Common myeloid progenitor, CD34-positive (primary cell): ENCODE results near the gene CARD14.
A peak's percentile ranks its signal among the peaks of the same experiment; 100 is the strongest.

Experiments
- CTCF ChIA-PET: fragments of 350-600 bp; sonication (Branson Sonifier 250); formaldehyde crosslinking; loops from one replicate; lab custom pipeline; 2021; ENCODE audit warnings: antibody characterized with exemption; lab: Charles Lee
- POLR2A ChIA-PET: fragments of 350-600 bp; sonication (Branson Sonifier 250); formaldehyde crosslinking; loops from one replicate; lab custom pipeline; 2021; ENCODE audit warnings: antibody characterized with exemption; lab: Charles Lee
- DNase-seq, 3 donors: peaks; one replicate each; pipeline versions ENCODE4 v3.0.0 to v3.0.0-alpha.2; 2013
- H3K27ac ChIP-seq, 2 experiments: 1 replicate in 1 of 2; 2 replicates in 1 of 2; pipeline ENCODE4 v1.7.0; 2013; ENCODE audit warnings: inconsistent platforms in 2 of 2, low read length in 2 of 2, mild to moderate bottlenecking in 2 of 2, low read depth in 1 of 2, moderate library complexity in 1 of 2; ENCODE audit not compliant: severe bottlenecking in 2 of 2, insufficient read depth in 1 of 2, poor library complexity in 1 of 2
- H3K27me3 ChIP-seq, 5 experiments: replicated peaks in 2 of 5; 1 replicate in 3 of 5; 2 replicates in 2 of 5; pipeline versions ENCODE4 v1.6.1 to v1.7.0; 2013; ENCODE audit warnings: low read length in 4 of 5, mild to moderate bottlenecking in 2 of 5, moderate library complexity in 2 of 5, inconsistent platforms in 1 of 5; ENCODE audit not compliant: insufficient read depth in 5 of 5, control insufficient read depth in 4 of 5
- H3K36me3 ChIP-seq, 4 experiments: 1 replicate in 2 of 4; 2 replicates in 2 of 4; pipeline versions ENCODE4 v1.6.1 to v1.7.0; 2013; ENCODE audit warnings: low read length in 3 of 4, control low read depth in 1 of 4, mild to moderate bottlenecking in 1 of 4; ENCODE audit not compliant: control insufficient read depth in 4 of 4, insufficient read depth in 4 of 4
- H3K4me1 ChIP-seq, 4 experiments: 1 replicate in 3 of 4; 2 replicates in 1 of 4; pipeline versions ENCODE4 v1.6.1 to v1.7.1; 2013; ENCODE audit warnings: low read length in 3 of 4, mild to moderate bottlenecking in 3 of 4, control low read depth in 1 of 4, inconsistent platforms in 1 of 4, moderate library complexity in 1 of 4; ENCODE audit not compliant: control insufficient read depth in 4 of 4, insufficient read depth in 4 of 4; ENCODE audit errors: control extremely low read depth in 1 of 4
- H3K4me3 ChIP-seq, 7 experiments: 1 replicate in 4 of 7; 2 replicates in 3 of 7; pipeline versions ENCODE4 v1.5.1 to v1.7.0; 2013; ENCODE audit warnings: mild to moderate bottlenecking in 7 of 7, low read length in 6 of 7, moderate library complexity in 6 of 7, inconsistent platforms in 2 of 7, low read depth in 2 of 7, control low read depth in 1 of 7; ENCODE audit not compliant: insufficient read depth in 4 of 7, control insufficient read depth in 1 of 7; ENCODE audit errors: extremely low read depth in 1 of 7
- H3K9me3 ChIP-seq, 5 experiments: 1 replicate in 4 of 5; 2 replicates in 1 of 5; pipeline versions ENCODE4 v1.6.1 to v1.7.1; 2013; ENCODE audit warnings: low read length in 4 of 5, mild to moderate bottlenecking in 2 of 5, inconsistent platforms in 1 of 5, low read depth in 1 of 5, moderate library complexity in 1 of 5; ENCODE audit not compliant: control insufficient read depth in 4 of 5, insufficient read depth in 2 of 5; ENCODE audit errors: control extremely low read depth in 1 of 5
- WGBS: methylation state at CpG from one replicate; pipeline ENCODE4 v1.1.5; 2013; ENCODE audit not compliant: insufficient coverage; 5-methylcytosine and 5-hydroxymethylcytosine counted together

The CARD14 gene

DNA sequence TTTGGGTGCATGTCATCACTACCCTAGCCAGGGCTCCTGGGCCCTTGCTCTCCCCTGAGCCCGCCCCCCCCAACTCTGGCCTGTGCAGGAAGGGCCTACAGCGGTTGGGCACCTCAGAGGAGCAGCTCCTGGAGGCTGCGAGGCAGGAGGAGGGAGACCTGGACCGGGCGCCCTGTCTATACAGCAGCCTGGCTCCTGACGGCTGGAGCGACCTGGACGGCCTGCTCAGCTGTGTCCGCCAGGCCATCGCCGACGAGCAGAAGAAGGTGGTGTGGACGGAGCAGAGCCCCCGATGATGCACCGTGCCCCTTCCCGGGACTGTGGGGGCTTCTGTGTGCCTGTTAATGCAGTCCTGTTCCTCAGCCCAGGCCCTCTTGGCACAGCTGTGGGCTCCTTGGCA lies 38.2 kb downstream of the CARD14 start:
- Histone ChIP-seq H3K4me1 (peaks cover 0 to 7% (median under 1%) of the 10 kb centered on the region in 4 experiments), H3K9me3 (no peaks in the 10 kb centered on the region), H3K27ac (no peak overlapping the region), H3K4me3 (no peak overlapping the region), H3K36me3 (peaks cover 0 to 7% (median 0%) of the 10 kb centered on the region in 4 experiments), H3K27me3 (peaks cover 0 to 37% (median 0%) of the 10 kb centered on the region in 5 experiments)
- CTCF ChIA-PET, result interaction anchor here (3.5 kb wide), 1 partner anchor 12 kb away, joined by 13 read pairs; no protein-coding TSS in a partner anchor
- DNase-seq, result no peak
- POLR2A ChIA-PET, result no interaction called here
- WGBS, result over 99% methylated on average over 16 of the region's 16 CpGs

- Histone ChIP-seq H3K4me1 (peaks cover 0 to 21% (median 7%) of the 10 kb centered on the region in 4 experiments), H3K36me3 (peaks cover 0 to 7% (median 0%) of the 10 kb centered on the region in 4 experiments), H3K4me3 (no peak overlapping the region), H3K27me3 (peaks cover 0 to 47% (median 0%) of the 10 kb centered on the region in 5 experiments), H3K9me3 (no peaks in the 10 kb centered on the region), H3K27ac (no peak overlapping the region)
- no peak for DNase-seq
- 90% methylated on average over 12 of the region's 12 CpGs for WGBS
- ChIA-PET CTCF (no interaction called here), POLR2A (no interaction called here)
Measured at GRCh38 chr17:80209765-80210164, 39.9 kb downstream of the CARD14 start.

- POLR2A ChIA-PET, result no interaction called here
- 95% methylated on average over 46 of the region's 47 CpGs for WGBS
- Histone ChIP-seq H3K27ac (no peak overlapping the region), H3K36me3 (peaks cover 0 to 7% (median 0%) of the 10 kb centered on the region in 4 experiments), H3K9me3 (no peaks in the 10 kb centered on the region), H3K4me3 (no peak overlapping the region), H3K27me3 (peaks cover 0 to 52% (median 0%) of the 10 kb centered on the region in 5 experiments), H3K4me1 (peaks cover 0 to 21% (median 7%) of the 10 kb centered on the region in 4 experiments)
- CTCF ChIA-PET, result interaction anchor here (0.9 to 1.3 kb wide), 3 partner anchors 9 to 17 kb away, joined by 3 read pairs; no protein-coding TSS in a partner anchor
- DNase-seq, result no peak
Measured at GRCh38 chr17:80210348-80211108, 40.7 kb downstream of the CARD14 start.

GRCh38 chr17:80212109-80212508 lies 42.3 kb downstream of the CARD14 start:
- CTCF ChIA-PET, result interaction anchor here (1.0 kb wide), 1 partner anchor 12 kb away, joined by 3 read pairs; no protein-coding TSS in a partner anchor
- Histone ChIP-seq H3K27ac (no peak overlapping the region), H3K36me3 (peaks cover 0 to 7% (median 0%) of the 10 kb centered on the region in 4 experiments)

DNA sequence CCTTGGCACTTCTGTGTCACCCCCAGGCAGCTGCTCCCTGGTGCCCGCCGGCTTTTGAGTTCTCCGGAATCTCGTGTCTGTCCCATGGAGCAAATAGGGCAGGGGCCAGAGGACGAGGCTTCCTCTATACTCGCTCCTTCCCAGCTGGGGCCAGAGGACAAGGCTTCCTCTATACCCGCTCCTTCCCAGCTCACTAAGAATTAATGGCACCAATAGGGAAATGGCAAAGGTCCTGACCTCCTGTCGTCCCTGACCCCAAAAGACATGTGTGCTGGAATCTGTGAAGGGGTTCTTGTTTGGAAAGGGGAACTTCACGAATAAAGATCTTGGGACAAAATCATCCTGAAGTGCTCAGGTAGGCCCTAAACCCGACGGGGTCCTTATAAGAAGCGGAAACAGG lies 42.7 kb downstream of the CARD14 start:
- Histone ChIP-seq H3K9me3 (no peaks in the 10 kb centered on the region), H3K4me1 (peaks cover 0 to 21% (median 7%) of the 10 kb centered on the region in 4 experiments), H3K27ac (no peak overlapping the region), H3K36me3 (peaks cover 0 to 7% (median 0%) of the 10 kb centered on the region in 4 experiments), H3K27me3 (peaks cover 0 to 72% (median 11%) of the 10 kb centered on the region in 5 experiments), H3K4me3 (no peak overlapping the region)
- WGBS, result 92% methylated on average over 10 of the region's 12 CpGs
- no peak for DNase-seq
- POLR2A ChIA-PET, result no interaction called here
- CTCF ChIA-PET, result interaction anchor here (1.0 kb wide), 1 partner anchor 12 kb away, joined by 3 read pairs; no protein-coding TSS in a partner anchor

More at GRCh38 chr17:80212109-80212508, 42.3 kb downstream of the CARD14 start:
- no peaks in the 10 kb centered on the region for H3K9me3 ChIP-seq
- no peak for DNase-seq
- peaks cover 0 to 68% (median 7%) of the 10 kb centered on the region in 5 experiments for H3K27me3 ChIP-seq
- H3K4me3 ChIP-seq, result no peak overlapping the region
- WGBS, result 96% methylated on average over 21 of the region's 22 CpGs
- peaks cover 0 to 21% (median 7%) of the 10 kb centered on the region in 4 experiments for H3K4me1 ChIP-seq
- POLR2A ChIA-PET, result no interaction called here

DNA sequence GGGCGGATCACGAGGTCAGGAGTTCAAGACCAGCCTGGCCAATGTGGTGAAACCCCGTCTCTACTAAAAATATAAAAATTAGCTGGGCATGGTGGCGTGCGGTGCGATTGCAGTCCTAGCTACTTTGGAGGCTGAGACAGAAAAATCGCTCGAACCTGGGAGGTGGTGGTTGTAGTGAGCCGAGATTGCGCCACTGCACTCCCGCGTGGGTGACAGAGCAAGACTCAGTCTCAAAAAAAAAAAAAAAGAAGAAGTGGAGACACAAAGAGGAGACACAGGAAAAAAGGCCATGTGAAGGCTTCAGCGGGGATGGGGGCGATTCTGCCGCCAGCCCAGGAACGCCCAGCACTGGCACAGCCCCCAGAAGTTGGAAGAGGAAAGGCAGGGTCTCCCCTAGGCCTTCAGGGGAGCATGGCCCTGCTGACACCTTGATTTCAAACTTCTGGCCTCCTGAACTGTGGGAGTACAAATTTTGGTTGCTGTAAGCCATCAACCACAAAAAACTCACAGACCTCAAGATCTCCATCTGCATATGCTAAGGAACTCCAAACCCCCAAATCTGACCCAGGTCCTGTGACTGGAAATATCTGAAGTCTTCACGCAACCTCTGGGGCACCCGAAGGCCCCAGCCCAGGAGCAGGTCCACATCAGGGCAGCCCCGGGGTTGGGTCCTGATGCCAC lies 43.3 kb downstream of the CARD14 start:
- Histone ChIP-seq H3K27me3 (peaks cover 0 to 78% (median 13%) of the 10 kb centered on the region in 5 experiments), H3K4me1 (peaks cover 0 to 21% (median 9%) of the 10 kb centered on the region in 4 experiments), H3K27ac (no peak overlapping the region), H3K9me3 (no peaks in the 10 kb centered on the region), H3K36me3 (peaks cover 0 to 7% (median 0%) of the 10 kb centered on the region in 4 experiments), H3K4me3 (no peak overlapping the region)
- CTCF ChIA-PET, result no interaction called here
- peak; percentile 30 to 70 (median 69) for DNase-seq
- WGBS, result 20% methylated on average over 12 of the region's 19 CpGs
- POLR2A ChIA-PET, result no interaction called here
